Dermis blood vessel endothelial cell (primary cell): ENCODE results near the gene SCIMP. TPM values are rescaled to one million over a fixed set of nuclear protein-coding genes. Genes with fewer than 3 reads are reported as not detected.
A peak's percentile ranks its signal among the peaks of the same experiment; 100 is the strongest.
"Not testable (repeated sequence)": the region's sequence is repeated elsewhere in the genome, so short reads cannot be mapped to it uniquely, and the experiment has no call there.

Source experiments
- DNase-seq: peaks from one replicate; pipeline ENCODE4 v3.0.0; 2010
- total RNA-seq: library from RNA; depleted of rRNA; stranded (reverse); fragments of >200 nt; gene quantifications from 2 replicates; pipeline ENCODE4 v1.2.3, GENCODE V29; 2014

The SCIMP gene
- total RNA-seq = not detected in 2 replicates

GRCh38 chr17:5234645-5235576 lies at the start of gene SCIMP:
TSS of gene SCIMP (minus strand) at chr17:5234860. CDS start at chr17:5234755, 105 bp downstream.
- no peak for DNase-seq

GRCh38 chr17:5283571-5284315 lies 49.1 kb upstream of the SCIMP start:
- DNase-seq = peak; percentile 18

- DNase-seq = peak; percentile 33
Measured at GRCh38 chr17:5282642-5283217, 48.1 kb upstream of the SCIMP start.

DNA sequence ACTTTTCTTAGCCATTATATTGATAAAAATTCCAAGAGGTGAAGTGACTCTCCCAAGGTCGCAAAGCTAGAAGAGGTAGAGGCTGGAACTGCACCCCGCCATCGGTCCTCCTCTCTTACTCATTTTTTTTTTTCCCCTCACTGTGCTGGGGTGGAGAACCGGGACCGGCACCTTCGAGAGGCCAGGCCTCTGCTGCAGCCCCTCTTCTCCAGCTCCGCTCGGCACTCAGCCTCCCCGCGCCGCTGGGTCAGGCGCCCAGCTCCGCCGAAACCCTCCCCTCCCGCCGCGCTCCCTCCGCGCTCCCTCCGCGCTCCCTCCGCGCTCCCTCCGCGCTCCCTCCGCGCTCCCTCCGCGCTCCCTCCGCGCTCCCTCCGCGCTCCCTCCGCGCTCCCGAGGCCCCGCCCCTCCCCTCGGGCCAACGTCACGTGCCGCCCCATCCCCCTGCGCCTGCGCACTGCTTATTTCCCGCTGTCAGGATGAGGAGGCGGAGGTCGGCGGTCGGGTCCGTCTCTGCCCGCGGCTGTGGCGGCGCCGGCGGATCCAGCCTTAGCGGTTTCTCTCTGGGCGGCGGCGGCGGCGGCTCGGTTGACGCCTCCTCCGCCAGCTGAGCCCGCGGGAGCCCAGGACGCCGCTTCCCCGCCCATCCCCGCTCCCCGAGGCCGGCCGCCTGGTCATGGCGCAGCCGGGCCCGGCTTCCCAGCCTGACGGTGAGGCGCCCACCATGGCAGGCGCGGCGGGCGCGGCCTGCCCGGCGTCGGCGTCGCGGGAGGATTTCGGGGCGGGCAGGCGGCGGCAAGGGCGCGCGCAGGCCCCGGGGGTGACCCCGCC lies 47.4 kb upstream of the SCIMP start, which contains the start of gene RABEP1:
TSS of gene RABEP1 (plus strand) at position 471 of the 828 bp plus-strand sequence. CDS start at position 674, 203 bp downstream.
- DNase-seq = peak; percentile 96

GRCh38 chr17:5272322-5272721 lies 37.7 kb upstream of the SCIMP start:
- no peak for DNase-seq

DNA sequence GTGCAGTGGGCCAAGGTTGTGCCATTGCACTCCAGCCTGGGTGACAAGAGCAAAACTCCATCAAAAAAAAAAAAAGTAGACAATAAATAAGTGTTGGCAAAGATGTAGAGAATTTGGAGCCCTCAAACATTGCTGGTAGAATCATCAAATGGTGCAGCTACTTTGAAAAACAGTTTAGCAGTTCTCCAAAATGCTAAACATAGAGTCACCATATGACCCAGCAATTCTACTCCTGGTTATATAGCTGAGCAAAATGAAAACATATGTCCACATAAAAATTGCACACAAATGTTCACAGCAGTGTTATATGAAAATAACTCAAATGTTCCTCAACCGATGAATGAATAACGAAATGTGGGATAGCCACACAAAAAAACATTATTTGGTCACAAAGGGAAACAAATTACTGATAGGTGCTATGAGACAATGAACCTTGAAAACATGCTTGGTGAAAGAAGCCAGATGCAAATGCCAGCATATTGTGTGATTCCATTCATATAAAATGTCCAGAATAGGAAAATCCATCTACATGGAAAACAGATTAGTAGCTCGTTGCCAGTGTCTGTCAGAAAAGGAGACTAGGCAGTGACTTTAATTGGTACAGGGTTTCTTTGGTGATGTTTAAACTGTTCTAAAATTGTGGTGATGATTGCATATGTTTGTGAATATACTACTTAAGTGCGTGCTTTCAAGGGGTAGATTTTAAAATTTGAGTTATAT lies 34.7 kb upstream of the SCIMP start:
- no peak for DNase-seq

DNA sequence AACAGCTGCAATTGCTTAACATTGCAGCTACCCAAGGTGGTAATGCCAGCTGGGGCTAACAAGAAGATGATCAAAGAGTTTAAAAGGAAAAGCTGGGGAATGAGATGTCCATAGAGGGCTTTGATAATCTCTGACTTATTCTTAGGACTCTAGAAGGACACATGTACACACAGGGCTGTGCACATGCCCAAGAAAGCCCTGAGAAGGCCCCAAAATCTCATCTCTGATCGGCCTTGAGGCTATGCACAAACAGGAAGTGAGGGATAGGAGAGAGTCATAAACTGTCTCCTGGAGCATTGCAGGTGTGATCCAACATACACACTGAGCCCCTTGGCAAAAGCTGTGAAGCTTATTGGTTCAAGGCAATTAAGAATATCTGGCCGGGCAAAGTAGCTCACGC lies 30.2 kb upstream of the SCIMP start:
- no peak for DNase-seq

GRCh38 chr17:5263441-5263840 lies 28.8 kb upstream of the SCIMP start:
- no peak for DNase-seq

DNA sequence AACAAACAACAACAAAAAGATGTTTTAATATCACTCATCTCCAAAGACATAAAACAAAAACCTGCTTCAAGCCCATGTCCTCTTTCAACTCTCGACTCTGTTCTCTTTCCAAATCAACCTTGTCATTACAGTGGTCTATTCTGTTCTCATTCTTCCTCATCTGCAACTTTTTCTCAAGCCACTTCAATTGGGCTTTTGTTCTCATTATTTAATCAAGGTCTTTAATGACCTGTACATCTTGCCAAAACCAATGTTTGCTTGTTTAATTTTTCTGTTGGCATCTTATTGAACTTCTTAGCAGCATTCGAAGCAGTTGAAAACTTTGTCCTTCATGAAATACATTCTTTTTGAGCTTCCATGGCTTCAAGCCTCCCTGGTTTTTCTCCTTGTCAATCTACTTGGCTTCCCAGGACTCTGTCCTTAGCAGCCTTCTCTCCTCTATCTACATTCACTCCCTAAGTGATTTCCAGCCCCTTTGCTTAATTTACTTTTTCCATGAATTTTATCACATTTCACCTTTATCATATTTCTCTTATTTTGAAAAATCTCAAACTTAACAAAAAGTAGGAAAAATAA lies 27.8 kb upstream of the SCIMP start:
- DNase-seq = no peak

DNA sequence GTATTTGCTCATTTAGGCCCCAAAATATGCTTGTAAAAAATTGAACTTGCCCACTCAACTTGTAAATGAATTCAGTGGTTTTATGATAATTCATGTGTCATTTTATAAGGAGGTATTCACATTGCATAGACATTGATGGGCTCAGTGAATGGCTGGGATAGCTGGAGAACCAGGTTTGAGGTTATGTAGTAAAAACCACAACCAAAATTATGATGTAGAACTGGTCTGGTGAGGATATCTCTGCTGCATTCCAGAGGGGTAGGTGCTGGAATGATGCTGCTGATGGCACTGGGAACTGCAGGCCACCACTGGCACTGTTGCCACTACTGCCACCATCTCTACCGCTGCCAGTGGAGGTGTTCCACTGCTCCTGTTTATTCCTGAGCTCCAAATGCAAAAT lies 25.9 kb upstream of the SCIMP start:
- DNase-seq = no peak

DNA sequence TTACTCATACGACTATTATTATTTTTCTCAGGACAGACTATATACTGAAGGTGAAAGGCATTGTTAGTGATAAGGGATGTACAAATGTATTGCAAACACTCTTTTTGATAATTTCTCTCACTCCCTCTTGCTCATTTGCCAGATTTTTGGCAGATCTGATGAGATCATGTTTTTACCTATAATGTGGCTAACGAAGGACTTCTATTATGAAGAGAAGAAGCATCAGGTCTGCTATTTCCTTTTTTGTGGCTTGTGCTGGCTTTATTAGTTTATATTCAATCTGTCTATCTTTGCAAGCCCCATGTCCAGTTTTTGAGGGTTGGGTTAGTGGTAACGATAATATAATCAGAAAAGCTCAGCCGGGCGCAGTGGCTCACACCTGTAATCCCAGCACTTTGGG lies 22.5 kb upstream of the SCIMP start:
- no peak for DNase-seq

DNA sequence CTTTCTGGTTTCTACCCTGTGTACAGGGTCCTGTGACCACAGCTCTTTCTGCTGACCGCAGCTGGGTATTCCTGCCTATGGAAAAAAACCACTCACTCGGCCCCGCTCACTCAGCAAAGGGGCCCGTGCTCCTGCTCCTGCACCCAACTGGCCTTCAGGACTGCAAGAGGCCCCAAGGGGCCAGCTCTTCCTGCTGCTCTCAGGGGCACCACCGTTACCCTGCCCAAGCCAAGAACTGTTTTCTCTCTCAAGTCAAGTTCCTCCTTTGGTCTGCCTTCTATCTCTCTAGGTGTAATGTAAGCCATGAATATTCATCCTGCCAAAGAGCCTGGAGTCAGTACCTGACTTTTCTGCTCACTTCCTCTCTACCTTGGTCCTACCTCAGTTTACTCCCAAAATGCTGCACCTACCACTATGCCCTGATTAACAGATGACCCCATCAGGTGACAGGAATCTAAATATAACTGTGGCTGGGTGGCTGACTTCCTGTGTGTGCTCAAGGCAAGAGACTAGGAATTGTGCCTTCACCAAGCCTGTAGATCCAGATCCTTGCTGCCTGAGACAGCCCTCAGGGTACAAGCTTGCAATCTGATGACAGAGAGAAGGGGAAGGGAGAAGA lies 20.4 kb upstream of the SCIMP start:
- no peak for DNase-seq

- no peak for DNase-seq
Measured at GRCh38 chr17:5254414-5254813, 19.8 kb upstream of the SCIMP start.

DNA sequence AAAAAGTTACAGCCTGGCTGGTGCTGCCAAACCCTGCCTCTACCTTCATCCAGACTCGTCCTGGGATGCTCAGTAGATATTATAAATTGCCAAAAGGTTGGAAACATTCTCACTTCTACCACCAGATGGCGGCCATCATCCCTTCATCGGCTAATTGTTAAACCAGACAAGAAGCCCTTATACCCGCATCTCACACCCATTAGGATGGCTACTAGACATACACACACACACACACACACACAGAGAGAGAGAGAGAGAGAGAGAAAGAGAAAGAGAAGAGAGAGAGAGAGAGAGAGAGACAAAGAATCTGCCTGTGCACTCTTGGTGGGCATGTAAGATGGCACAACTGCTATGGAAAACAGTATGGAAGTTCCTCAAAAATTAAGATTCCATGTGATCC lies 15.0 kb upstream of the SCIMP start:
- peak; percentile 84 for DNase-seq

DNA sequence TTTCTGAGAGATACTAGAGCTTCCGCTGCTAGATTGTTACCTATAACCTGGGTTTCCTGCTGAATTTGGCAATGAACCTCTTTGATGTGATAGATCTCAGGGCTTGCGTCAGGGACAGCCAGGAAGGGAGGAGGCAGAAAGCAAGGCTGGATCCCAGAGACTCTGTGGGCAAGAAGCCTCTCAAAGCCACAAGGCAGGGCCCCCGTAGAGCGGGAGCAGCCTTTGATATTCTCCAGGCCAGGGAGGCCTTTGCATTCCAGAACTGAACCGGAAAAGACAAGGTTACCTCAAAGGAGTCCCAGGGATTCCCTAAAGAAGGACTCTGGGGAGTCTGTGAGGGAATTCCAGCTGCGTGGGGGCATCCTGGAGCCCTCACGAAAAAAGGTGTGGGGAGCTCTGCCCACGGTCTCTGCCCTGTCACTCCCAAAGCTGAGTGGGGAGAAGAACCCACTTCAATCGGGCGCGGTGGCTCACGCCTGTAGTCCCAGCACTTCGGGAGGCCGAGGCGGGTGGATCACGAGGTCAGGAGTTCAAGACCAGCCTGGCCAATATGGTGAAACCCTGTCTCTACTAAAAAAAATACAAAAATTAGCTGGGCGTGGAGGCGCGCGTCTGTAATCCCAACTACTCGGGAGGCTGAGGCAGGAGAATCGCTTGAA lies 14.3 kb upstream of the SCIMP start:
- DNase-seq = no peak

DNA sequence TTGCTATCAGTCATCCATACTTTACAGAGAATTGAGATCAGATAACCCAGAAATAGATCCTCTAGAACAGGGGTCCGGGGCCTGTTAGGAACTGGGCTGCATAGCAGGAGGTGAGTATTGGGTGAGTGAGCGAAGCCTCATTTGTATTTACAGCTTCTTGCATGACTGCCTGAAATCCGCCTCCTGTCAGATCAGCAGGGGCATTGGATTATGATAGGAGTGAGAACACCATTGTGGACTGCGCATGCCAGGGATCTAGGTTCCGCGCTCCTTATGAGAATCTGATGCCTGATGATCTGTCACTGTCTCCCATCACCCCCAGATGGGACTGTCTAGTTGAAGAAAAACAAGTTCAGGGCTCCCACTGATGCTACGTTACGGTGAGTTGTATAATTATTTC lies 13.0 kb upstream of the SCIMP start:
- no peak for DNase-seq

DNA sequence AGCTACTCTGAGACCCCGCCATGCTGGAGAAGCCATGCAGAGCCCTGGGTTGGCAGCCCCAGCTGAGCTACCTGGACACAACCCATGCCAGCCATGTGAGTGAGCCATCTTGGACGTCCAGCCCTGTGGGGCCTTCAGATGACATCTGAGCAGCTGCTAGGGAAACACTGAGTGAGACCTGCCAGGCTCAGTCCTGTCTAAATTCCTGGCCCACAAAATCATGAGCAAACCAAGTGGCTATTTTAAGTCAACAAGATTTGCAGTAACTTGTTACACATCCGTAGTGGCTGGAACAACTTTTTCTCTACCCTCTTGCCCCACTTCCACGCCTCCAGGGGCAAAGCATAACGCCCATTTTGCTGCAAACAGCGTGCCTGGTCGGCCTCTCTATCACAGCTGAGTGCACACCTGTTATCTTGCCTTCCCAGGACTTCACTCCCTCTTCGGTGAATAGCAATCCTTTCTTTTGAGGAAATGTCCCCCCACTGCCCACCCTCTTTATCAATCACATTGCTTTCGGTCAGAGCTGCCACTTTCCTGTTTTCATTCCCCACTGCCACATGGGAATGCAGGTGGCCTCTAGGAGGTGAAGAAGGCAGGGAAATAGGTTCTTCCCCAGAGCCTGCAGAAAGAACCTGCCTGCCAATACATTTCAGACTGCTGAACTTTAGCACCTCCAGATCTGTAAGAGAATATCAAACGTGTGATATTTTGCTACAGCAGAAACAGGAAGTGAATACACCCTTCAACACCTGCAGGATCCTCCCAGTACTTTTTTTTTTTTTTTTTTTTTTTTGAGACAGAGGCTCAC lies 7.4 kb upstream of the SCIMP start:
- DNase-seq = no peak

DNA sequence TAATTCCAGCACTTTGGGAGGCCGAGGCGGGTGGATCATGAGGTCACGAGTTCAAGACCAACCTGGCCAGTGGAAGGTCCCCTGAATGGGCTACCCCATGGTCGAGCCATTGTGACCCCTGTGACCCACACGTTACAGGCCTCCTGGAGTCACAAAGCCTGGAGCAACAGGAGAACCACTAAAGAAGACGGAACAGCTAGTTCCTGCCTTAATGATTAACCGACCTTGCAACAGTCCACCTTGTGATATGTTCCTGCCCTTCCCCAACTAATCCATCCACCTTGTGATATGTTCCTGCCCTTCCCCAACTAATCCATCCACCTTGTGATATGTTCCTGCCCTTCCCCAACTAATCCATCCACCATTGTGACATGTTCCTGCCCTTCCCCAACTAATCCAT lies 5.1 kb upstream of the SCIMP start:
- DNase-seq = not testable (repeated sequence)

DNA sequence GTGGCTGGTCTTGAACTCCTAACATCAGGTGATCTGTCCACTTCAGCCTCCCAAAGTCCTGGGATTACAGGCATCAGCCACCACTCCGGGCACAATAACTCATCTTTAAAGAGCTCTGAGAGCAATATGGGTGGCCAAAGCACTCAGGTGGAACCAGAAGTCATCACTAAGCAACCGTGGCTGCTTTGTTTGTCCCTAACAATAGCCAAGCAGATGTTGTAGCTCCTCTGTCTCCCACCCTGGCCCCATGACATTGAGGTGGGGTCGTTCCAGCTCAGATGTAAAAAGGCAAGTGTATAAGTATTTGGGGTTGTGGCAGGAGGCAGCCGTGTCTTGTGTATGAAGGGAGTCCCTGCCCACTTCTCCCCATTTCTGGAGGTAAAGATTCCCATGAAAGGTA lies 3.7 kb upstream of the SCIMP start:
- DNase-seq = no peak
